GM23248 (cell line): Measurements from ENCODE around the gene ZBTB22. TPM values are rescaled to one million over a fixed set of nuclear protein-coding genes. Genes with fewer than 3 reads are reported as not detected.
"Not testable (repeated sequence)": the region's sequence is repeated elsewhere in the genome, so short reads cannot be mapped to it uniquely, and the experiment has no call there.

Experiments used
- DNase-seq: peaks from one replicate; pipeline ENCODE4 v3.0.0-alpha.2; 2015
- H2AFZ ChIP-seq: fragments of 200-600 bp; sonication (generic); 2 replicates; pipeline ENCODE4 v1.6.1; 2016; ENCODE audit warnings: antibody characterized with exemption
- H3F3A ChIP-seq: fragments of 200-600 bp; sonication (generic); 2 replicates; pipeline ENCODE4 v1.6.1; 2016; ENCODE audit warnings: mild to moderate bottlenecking, antibody characterized with exemption, mixed run types; ENCODE audit not compliant: insufficient read depth
- H3K27ac ChIP-seq: fragments of 200-600 bp; sonication (generic); 2 replicates; pipeline ENCODE4 v1.5.1; 2016; ENCODE audit warnings: mild to moderate bottlenecking
- H3K27me3 ChIP-seq: fragments of 200-600 bp; sonication (generic); replicated peaks from 2 replicates; pipeline ENCODE4 v1.6.1; 2016; ENCODE audit warnings: mild to moderate bottlenecking; ENCODE audit not compliant: insufficient read depth
- H3K36me3 ChIP-seq: fragments of 200-600 bp; sonication (generic); 2 replicates; pipeline ENCODE4 v1.6.1; 2016; ENCODE audit warnings: low read depth, mild to moderate bottlenecking
- H3K4me1 ChIP-seq: fragments of 200-600 bp; sonication (generic); 2 replicates; pipeline ENCODE4 v1.6.1; 2016; ENCODE audit warnings: mild to moderate bottlenecking; ENCODE audit not compliant: insufficient read depth
- H3K4me2 ChIP-seq: fragments of 200-600 bp; sonication (generic); one replicate; pipeline ENCODE4 v1.6.1; 2016; ENCODE audit warnings: mild to moderate bottlenecking; ENCODE audit not compliant: unreplicated experiment
- H3K4me3 ChIP-seq: fragments of 200-600 bp; sonication (generic); 2 replicates; pipeline ENCODE4 v1.5.1; 2016; ENCODE audit warnings: mild to moderate bottlenecking
- H3K79me2 ChIP-seq: fragments of 200-600 bp; sonication (generic); 2 replicates; pipeline ENCODE4 v1.6.1; 2016; ENCODE audit warnings: mild to moderate bottlenecking; ENCODE audit not compliant: insufficient read depth
- H3K9ac ChIP-seq: fragments of 200-600 bp; sonication (generic); 2 replicates; pipeline ENCODE4 v1.6.1; 2016; ENCODE audit warnings: mild to moderate bottlenecking
- H3K9me2 ChIP-seq: fragments of 200-600 bp; sonication (generic); 2 replicates; pipeline ENCODE4 v1.6.1; 2016; ENCODE audit warnings: mixed run types, mild to moderate bottlenecking, moderate library complexity; ENCODE audit not compliant: insufficient read depth
- H3K9me3 ChIP-seq: fragments of 200-600 bp; sonication (generic); one replicate; pipeline ENCODE4 v1.6.1; 2017; ENCODE audit warnings: low read depth
- H4K20me1 ChIP-seq: fragments of 200-600 bp; sonication (generic); 2 replicates; pipeline ENCODE4 v1.6.0; 2016; ENCODE audit not compliant: insufficient read depth
- EZH2 ChIP-seq: fragments of 200-600 bp; sonication (generic); IDR thresholded peaks from 2 replicates; pipeline ENCODE4 v1.6.1; 2018; ENCODE audit warnings: antibody characterized with exemption, mild to moderate bottlenecking; ENCODE audit not compliant: insufficient read depth, poor library complexity, severe bottlenecking
- EZH2phosphoT487 ChIP-seq: fragments of 200-600 bp; sonication (generic); IDR thresholded peaks from 2 replicates; pipeline ENCODE4 v1.6.1; 2018; ENCODE audit warnings: antibody characterized with exemption, moderate library complexity, mild to moderate bottlenecking, low read depth; ENCODE audit not compliant: insufficient read depth
- WGBS, 2 experiments: methylation state at CpG; one replicate each; pipeline ENCODE4 v1.1.6; 2015 to 2017; ENCODE audit warnings: low lambda C conversion rate in 2 of 2, low coverage in 1 of 2; ENCODE audit errors: missing lambda C conversion rate in 2 of 2; 5-methylcytosine and 5-hydroxymethylcytosine counted together
- in situ Hi-C: fragments of 300-500 bp; cut with MboI; formaldehyde crosslinking; loops from 2 replicates; pipeline ENCODE4 v1.15.0; 2020
- polyA plus RNA-seq: library from polyadenylated mRNA; unstranded; fragments of >200 nt; fragmentation: Nextera tagmentation; extraction: Ambion mirVana; gene quantifications from 2 replicates; pipeline ENCODE4 v1.2.1, GENCODE V29; 2016
- total RNA-seq: library from RNA; depleted of rRNA; stranded (reverse); fragments of >200 nt; shearing (Covaris generic); gene quantifications from 2 replicates; pipeline ENCODE4 v1.2.3, GENCODE V29; 2014

ZBTB22 gene
- total and polyA plus RNA-seq, 2 experiments from 2014 or later: 9.8 to 18.3 TPM

GRCh38 chr6:33359331-33359730, 41.8 kb upstream of the ZBTB22 start:
- Histone ChIP-seq H3K9me2 (no peaks in the 10 kb centered on the region), H3K79me2 (no peaks in the 10 kb centered on the region), H3K9ac (no peak overlapping the region), H2AFZ (no peak overlapping the region), H3K27me3 (no peaks in the 10 kb centered on the region), H3K27ac (no peak overlapping the region), H3K4me1 (0 out of 2 replicates have a peak, but pooled peaks cover 2% of the 10 kb centered on the region), H3K4me3 (no peak overlapping the region), H4K20me1 (no peaks in the 10 kb centered on the region), H3F3A (no peaks in the 10 kb centered on the region), H3K4me2 (no peak overlapping the region), H3K36me3 (no peaks in the 10 kb centered on the region), H3K9me3 (no peaks in the 10 kb centered on the region)
- TF ChIP-seq EZH2phosphoT487: no peak
- TF ChIP-seq EZH2: no peak
- in situ Hi-C loops: no loop called here
- no peak for DNase-seq

- H3K27ac ChIP-seq, H3K4me1 ChIP-seq, DNase-seq, H4K20me1 ChIP-seq, H3K79me2 ChIP-seq, H2AFZ ChIP-seq, H3K36me3 ChIP-seq, H3K4me3 ChIP-seq, H3K9me3 ChIP-seq, H3K27me3 ChIP-seq, H3K4me2 ChIP-seq, H3K9me2 ChIP-seq, H3F3A ChIP-seq, H3K9ac ChIP-seq, in situ Hi-C loops: not testable (repeated sequence)
- WGBS, 2 experiments: 50 to 56% methylated on average over 13 of the region's 13 CpGs
Measured at GRCh38 chr6:33357160-33357871, 39.8 kb upstream of the ZBTB22 start.

- no peaks in the 10 kb centered on the region for H3K36me3 ChIP-seq
- no peaks in the 10 kb centered on the region for H3F3A ChIP-seq
- in situ Hi-C loops: no loop called here
- no peak for DNase-seq
- H4K20me1 ChIP-seq: no peaks in the 10 kb centered on the region
- no peaks in the 10 kb centered on the region for H3K4me1 ChIP-seq
- no peak overlapping the region for H3K4me2 ChIP-seq
- WGBS, 2 experiments: 69 to 72% methylated on average over 3 of the region's 3 CpGs
- no peak for TF ChIP-seq EZH2phosphoT487
- TF ChIP-seq EZH2: no peak
- no peak overlapping the region for H3K27ac ChIP-seq
- no peak overlapping the region for H2AFZ ChIP-seq
- peaks cover 8% of the 10 kb centered on the region; the same call in 1 of the 2 replicates for H3K27me3 ChIP-seq
- no peak overlapping the region for H3K4me3 ChIP-seq
- no peaks in the 10 kb centered on the region for H3K9me2 ChIP-seq
- no peaks in the 10 kb centered on the region for H3K79me2 ChIP-seq
- H3K9ac ChIP-seq: no peak overlapping the region
- no peaks in the 10 kb centered on the region for H3K9me3 ChIP-seq
Measured at GRCh38 chr6:33356295-33356694, 38.8 kb upstream of the ZBTB22 start.

GRCh38 chr6:33355860-33356259, 38.3 kb upstream of the ZBTB22 start:
- H3K4me2 ChIP-seq, in situ Hi-C loops, DNase-seq, H3K9me2 ChIP-seq, H2AFZ ChIP-seq, H3K9me3 ChIP-seq, H3K79me2 ChIP-seq, H3K4me1 ChIP-seq, H3K4me3 ChIP-seq, H3K27ac ChIP-seq, H3K36me3 ChIP-seq, H3K27me3 ChIP-seq, H3K9ac ChIP-seq, H3F3A ChIP-seq, H4K20me1 ChIP-seq: not testable (repeated sequence)
- WGBS, 2 experiments: 64 to 67% methylated on average over 6 of the region's 6 CpGs

GRCh38 chr6:33347816-33348215, 30.3 kb upstream of the ZBTB22 start:
- Histone ChIP-seq H3K4me2 (no peak overlapping the region), H3K4me1 (0 out of 2 replicates have a peak, but pooled peaks cover 8% of the 10 kb centered on the region), H3K9me3 (no peaks in the 10 kb centered on the region), H3K9me2 (no peaks in the 10 kb centered on the region), H2AFZ (no peak overlapping the region), H3K36me3 (no peaks in the 10 kb centered on the region), H3K27me3 (peaks cover 3% of the 10 kb centered on the region; the same call in 1 of the 2 replicates), H3K79me2 (no peaks in the 10 kb centered on the region), H3K27ac (no peak overlapping the region), H3K4me3 (no peak overlapping the region), H3F3A (no peaks in the 10 kb centered on the region), H3K9ac (no peak overlapping the region), H4K20me1 (no peaks in the 10 kb centered on the region)
- no peak for TF ChIP-seq EZH2phosphoT487
- TF ChIP-seq EZH2: no peak
- DNase-seq: no peak
- in situ Hi-C loops: no loop called here
- WGBS, 2 experiments: 89 to 91% methylated on average over 5 of the region's 5 CpGs

- H3K27me3 ChIP-seq, H3K4me1 ChIP-seq, H3F3A ChIP-seq, H3K4me3 ChIP-seq, H3K36me3 ChIP-seq, H3K9ac ChIP-seq, H3K9me3 ChIP-seq, H3K27ac ChIP-seq, H3K9me2 ChIP-seq, H3K4me2 ChIP-seq, H3K79me2 ChIP-seq, in situ Hi-C loops, H4K20me1 ChIP-seq, H2AFZ ChIP-seq: not testable (repeated sequence)
- DNase-seq: peak; percentile 81
- 30 to 32% methylated on average over 5 of the region's 5 CpGs for WGBS, 2 experiments
Measured at GRCh38 chr6:33346972-33347371, 29.4 kb upstream of the ZBTB22 start.
